Activated B cell treated with CpG ODN at 0.5 μM for 24 hours (primary cell): Measurements from ENCODE around the gene UBA52. TPM values are rescaled to one million over a fixed set of nuclear protein-coding genes. Genes with fewer than 3 reads are reported as not detected.
"Not testable (repeated sequence)": the region's sequence is repeated elsewhere in the genome, so short reads cannot be mapped to it uniquely, and the experiment has no call there.

Source experiments
- ATAC-seq: fragments of 200-7000 bp; cut with Tn5 transposase; one replicate; pipeline ENCODE4 v1.10.0; 2021; ENCODE audit warnings: low read depth, mild to moderate bottlenecking, moderate library complexity
- CTCF ChIA-PET: fragments of 350-600 bp; sonication (Branson Sonifier 250); formaldehyde crosslinking; loops from one replicate; lab custom pipeline; 2021; ENCODE audit warnings: antibody characterized with exemption; lab: Charles Lee
- POLR2A ChIA-PET: fragments of 350-600 bp; sonication (Branson Sonifier 250); formaldehyde crosslinking; loops from one replicate; lab custom pipeline; 2021; ENCODE audit warnings: antibody characterized with exemption; lab: Charles Lee
- DNase-seq: peaks from one replicate; pipeline ENCODE4 v3.0.0; 2022
- H3K27ac Mint-ChIP-seq: one replicate; pipeline ENCODE4 v1.8.0; 2020; ENCODE audit warnings: mixed read lengths
- H3K27me3 Mint-ChIP-seq: one replicate; pipeline ENCODE4 v1.8.0; 2021; ENCODE audit warnings: mixed read lengths
- H3K36me3 Mint-ChIP-seq: one replicate; pipeline ENCODE4 v1.8.0; 2021; ENCODE audit warnings: low read depth, mixed read lengths
- H3K4me1 Mint-ChIP-seq: one replicate; pipeline ENCODE4 v1.8.0; 2021; ENCODE audit warnings: mixed read lengths
- H3K4me3 Mint-ChIP-seq: one replicate; pipeline ENCODE4 v1.8.0; 2020; ENCODE audit warnings: mild to moderate bottlenecking, mixed read lengths
- H3K9me3 Mint-ChIP-seq: one replicate; pipeline ENCODE4 v1.8.0; 2020; ENCODE audit warnings: mixed read lengths
- intact Hi-C: fragments of 100-400 bp; cut with micrococcal nuclease; formaldehyde crosslinking; loops from one replicate; pipeline ENCODE4 v1.15.1; 2024
- total RNA-seq: library from RNA; stranded (reverse); gene quantifications from 2 replicates; pipeline ENCODE4 v1.2.3, GENCODE V29; 2022
- TF ChIP-seq, protein P1 (sequence below): fragments of 200-600 bp; IDR thresholded peaks from one replicate; pipeline ENCODE4 v1.8.0; 2022; ENCODE audit warnings: antibody characterized with exemption, mild to moderate bottlenecking

The UBA52 gene
- total RNA-seq, 1 donor from 2014 or later = 1,962 TPM

DNA sequence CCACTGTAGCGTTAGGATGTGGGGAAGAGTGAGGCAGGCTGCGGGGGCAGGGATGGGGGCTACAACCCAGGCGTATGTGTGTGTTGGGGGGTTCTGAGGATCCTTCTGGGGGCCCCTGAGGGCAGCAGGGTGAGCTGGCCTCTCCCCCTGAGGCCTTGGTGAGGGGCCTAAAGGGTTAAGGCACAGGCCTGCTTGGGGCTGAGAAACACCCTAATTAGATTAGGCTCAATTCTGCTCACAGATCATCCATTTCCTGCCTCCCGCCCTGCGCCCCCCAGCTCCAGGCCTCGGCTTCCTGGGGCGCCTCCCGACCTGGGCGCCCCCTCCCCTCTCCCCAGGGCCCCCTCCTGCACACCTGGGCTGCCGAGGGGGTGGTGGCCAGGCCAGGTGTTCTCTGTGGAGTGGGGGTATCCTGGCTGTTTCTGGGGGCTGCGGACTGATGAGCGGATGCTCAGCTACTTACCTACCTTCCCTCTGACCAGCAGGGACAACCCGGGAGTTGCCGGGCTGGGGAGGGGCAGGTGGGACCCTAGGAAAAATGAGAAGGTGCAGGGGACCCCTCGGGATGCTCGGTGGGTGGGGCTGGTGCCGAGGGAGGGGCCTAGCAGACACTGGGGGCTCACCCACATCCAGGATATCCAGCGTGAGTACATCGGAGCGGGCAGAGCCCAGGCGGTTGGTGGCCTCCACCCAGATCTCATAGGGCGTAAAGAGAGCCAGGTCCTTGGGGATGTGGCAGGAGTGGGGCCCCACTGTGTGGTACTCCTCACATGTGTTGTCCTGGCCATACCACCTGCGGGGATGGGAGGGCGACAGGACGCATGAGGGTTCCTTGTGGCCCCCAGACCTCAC lies 26.4 kb downstream of the UBA52 start:
- ATAC-seq (no peak), DNase-seq (no peak)
- intact Hi-C loops = no loop called here
- TF ChIP-seq, protein P1, sequence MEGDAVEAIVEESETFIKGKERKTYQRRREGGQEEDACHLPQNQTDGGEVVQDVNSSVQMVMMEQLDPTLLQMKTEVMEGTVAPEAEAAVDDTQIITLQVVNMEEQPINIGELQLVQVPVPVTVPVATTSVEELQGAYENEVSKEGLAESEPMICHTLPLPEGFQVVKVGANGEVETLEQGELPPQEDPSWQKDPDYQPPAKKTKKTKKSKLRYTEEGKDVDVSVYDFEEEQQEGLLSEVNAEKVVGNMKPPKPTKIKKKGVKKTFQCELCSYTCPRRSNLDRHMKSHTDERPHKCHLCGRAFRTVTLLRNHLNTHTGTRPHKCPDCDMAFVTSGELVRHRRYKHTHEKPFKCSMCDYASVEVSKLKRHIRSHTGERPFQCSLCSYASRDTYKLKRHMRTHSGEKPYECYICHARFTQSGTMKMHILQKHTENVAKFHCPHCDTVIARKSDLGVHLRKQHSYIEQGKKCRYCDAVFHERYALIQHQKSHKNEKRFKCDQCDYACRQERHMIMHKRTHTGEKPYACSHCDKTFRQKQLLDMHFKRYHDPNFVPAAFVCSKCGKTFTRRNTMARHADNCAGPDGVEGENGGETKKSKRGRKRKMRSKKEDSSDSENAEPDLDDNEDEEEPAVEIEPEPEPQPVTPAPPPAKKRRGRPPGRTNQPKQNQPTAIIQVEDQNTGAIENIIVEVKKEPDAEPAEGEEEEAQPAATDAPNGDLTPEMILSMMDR = no peak
- Mint-ChIP-seq H3K4me1 (peaks cover 13% of the 10 kb centered on the region), H3K27ac (no peak overlapping the region), H3K4me3 (no peak overlapping the region), H3K36me3 (no peaks in the 10 kb centered on the region), H3K9me3 (no peaks in the 10 kb centered on the region), H3K27me3 (peaks cover 21% of the 10 kb centered on the region)
- CTCF ChIA-PET = no interaction called here
- POLR2A ChIA-PET = no interaction called here

DNA sequence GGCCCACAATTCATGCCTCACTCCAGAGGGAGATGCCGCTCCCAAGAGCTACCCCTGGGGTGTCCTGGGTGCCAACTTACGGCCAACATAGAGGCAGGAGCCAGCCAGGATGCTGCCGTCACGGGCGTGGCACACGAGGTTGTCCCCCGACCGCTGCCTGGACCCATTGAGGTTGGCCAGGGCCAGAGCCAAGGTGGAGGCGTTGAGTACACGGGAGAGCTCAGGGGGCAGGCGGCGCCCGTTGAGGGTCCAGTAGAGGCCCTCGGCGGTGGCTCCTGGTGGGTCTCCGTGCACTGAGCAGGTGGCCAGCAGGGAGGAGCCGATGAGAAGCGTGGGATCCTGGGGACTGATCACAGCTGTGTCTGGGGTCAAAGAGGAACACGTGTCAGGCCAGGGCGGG lies 27.8 kb downstream of the UBA52 start:
- TF ChIP-seq, protein P1 = no peak
- intact Hi-C loops = no loop called here
- Mint-ChIP-seq H3K27ac (no peak overlapping the region), H3K9me3 (no peaks in the 10 kb centered on the region), H3K27me3 (peaks cover 25% of the 10 kb centered on the region), H3K36me3 (no peaks in the 10 kb centered on the region), H3K4me3 (no peak overlapping the region), H3K4me1 (peaks cover 12% of the 10 kb centered on the region)
- DNase-seq (no peak), ATAC-seq (no peak)
- POLR2A ChIA-PET = no interaction called here
- CTCF ChIA-PET = no interaction called here

DNA sequence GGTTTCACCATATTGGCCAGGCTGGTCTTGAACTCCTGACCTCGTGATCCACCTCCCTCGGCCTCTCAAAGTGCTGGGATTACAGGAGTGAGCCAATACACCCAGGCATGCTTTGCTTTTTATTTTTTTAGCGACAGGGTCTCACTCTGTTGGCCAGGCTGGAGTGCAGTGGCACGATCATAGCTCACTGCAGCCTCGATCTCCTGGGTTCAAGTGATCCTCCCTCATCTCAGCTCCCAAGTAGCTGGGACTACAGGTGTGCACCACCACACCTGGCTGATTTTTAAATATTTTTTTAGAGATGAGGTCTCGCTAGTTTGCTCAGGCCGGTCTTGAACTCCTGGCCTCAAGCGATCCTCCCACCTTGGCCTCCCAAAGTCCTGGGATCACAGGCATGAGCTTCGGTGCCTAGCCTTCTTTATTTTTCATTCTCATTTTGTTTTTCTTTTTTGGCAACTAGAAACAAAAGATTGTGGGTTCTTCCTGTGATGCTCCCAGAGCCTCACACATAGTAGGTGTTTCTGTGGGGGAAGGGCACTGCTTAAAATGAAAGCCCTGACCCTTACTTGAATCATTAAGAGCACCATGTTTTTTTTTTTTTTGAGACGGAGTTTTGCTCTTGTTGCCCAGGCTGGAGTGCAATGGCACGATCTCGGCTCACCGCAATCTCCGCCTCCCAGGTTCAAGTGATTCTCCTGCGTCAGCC lies 29.2 kb downstream of the UBA52 start:
- H3K36me3 Mint-ChIP-seq, H3K27ac Mint-ChIP-seq, DNase-seq, intact Hi-C loops, CTCF ChIA-PET, H3K9me3 Mint-ChIP-seq, POLR2A ChIA-PET, H3K4me3 Mint-ChIP-seq, ATAC-seq: not testable (repeated sequence)
- peaks cover 12% of the 10 kb centered on the region for H3K4me1 Mint-ChIP-seq
- peaks cover 35% of the 10 kb centered on the region for H3K27me3 Mint-ChIP-seq

DNA sequence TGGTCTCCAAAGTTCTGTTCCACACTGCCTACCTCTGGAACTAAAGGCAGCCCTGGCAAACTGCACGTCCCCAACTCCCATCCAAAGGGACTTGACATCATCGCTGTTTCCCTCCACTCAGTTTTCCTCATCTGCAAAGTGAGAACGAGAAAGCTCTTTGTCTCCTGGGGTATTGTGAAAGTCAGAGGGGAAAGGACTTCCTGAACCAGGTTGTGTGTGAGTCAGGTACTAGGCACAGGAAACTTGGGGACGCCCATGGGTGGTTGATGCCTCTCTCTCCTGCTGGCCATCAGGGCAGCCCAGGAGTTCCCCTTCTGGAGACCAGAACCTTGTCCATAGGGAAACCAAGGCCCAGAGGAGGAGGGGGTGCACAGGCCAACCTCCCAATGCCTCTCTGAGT lies 30.2 kb downstream of the UBA52 start:
- H3K4me3 Mint-ChIP-seq = no peak overlapping the region
- ChIA-PET CTCF (no interaction called here), POLR2A (no interaction called here)
- H3K9me3 Mint-ChIP-seq = no peaks in the 10 kb centered on the region
- no peaks in the 10 kb centered on the region for H3K36me3 Mint-ChIP-seq
- intact Hi-C loops = no loop called here
- ATAC-seq = no peak
- TF ChIP-seq, protein P1 = no peak
- DNase-seq = no peak
- no peak overlapping the region for H3K27ac Mint-ChIP-seq
- H3K27me3 Mint-ChIP-seq = peaks cover 35% of the 10 kb centered on the region
- H3K4me1 Mint-ChIP-seq = peaks cover 7% of the 10 kb centered on the region

DNA sequence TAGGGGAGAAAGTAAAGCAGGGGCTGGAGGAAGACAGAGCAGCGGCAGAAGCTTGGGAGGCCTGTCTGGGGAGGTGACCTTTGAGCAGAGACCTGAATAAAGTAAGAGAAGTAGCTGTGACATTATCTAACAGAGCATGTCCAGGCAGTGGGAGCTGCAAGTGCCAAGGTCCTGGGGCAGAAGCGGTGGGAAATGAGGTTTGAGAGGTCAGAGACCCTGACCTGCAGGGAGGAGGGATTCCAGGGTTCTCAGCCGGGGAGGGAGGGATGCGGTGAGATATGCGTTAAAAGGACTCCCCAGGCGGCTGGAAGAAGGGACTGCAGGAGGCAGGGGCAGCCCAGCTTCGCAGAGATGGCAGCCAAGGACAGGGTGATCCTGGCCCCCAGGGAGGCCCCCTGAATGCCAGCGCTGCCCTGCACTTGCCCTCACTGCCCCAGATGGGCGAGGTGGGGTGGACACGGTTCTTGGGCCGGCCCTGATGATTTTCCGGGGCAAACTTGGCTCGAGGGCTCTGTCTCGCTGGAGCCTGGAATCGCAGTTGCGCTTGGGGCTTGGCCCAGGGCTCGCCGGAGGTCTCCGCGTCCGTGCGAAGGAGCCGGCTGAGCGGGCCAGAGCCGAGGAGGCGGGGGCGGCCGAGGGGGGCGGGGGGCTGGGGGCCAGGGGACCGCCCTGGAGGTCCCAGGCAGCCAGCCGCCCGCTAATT lies 31.7 kb downstream of the UBA52 start:
- TF ChIP-seq, protein P1 = no peak
- DNase-seq (no peak), ATAC-seq (peak; percentile 51)
- intact Hi-C loops = no loop called here
- ChIA-PET CTCF (interaction anchor here (1.7 kb wide), 1 partner anchor 244 kb away, joined by 4 read pairs; no protein-coding TSS in a partner anchor), POLR2A (no interaction called here)
- H3K36me3 Mint-ChIP-seq = no peaks in the 10 kb centered on the region
- no peak overlapping the region for H3K27ac Mint-ChIP-seq
- no peak overlapping the region for H3K4me3 Mint-ChIP-seq
- H3K9me3 Mint-ChIP-seq = no peaks in the 10 kb centered on the region
- H3K4me1 Mint-ChIP-seq = peaks cover 17% of the 10 kb centered on the region
- H3K27me3 Mint-ChIP-seq = peaks cover 41% of the 10 kb centered on the region
